ENCODE results near the gene ENTREP1.

- TF ChIP-seq EZH2 (IDR thresholded peaks at IDR 0.05; ENCODE audit: low read depth) (no peak), CTCF (conservative IDR thresholded peaks at IDR 0.05) (no peak)
Observed at GRCh38 chr9:69411246-69411645, 86.2 kb downstream of the ENTREP1 start.
